Stimulated activated CD4-positive, alpha-beta T cell treated with anti-CD3 and anti-CD28 coated beads, Interleukin-1b, Interleukin-23, amount 100 ng/mL, for 48 hours (primary cell): ENCODE data around the gene EYS.
"Not testable (repeated sequence)": the region's sequence is repeated elsewhere in the genome, so short reads cannot be mapped to it uniquely, and the experiment has no call there.

Experiments used
- DNase-seq: peaks from one replicate; pipeline ENCODE4 v3.0.0-alpha.2; 2020

The EYS gene

DNA sequence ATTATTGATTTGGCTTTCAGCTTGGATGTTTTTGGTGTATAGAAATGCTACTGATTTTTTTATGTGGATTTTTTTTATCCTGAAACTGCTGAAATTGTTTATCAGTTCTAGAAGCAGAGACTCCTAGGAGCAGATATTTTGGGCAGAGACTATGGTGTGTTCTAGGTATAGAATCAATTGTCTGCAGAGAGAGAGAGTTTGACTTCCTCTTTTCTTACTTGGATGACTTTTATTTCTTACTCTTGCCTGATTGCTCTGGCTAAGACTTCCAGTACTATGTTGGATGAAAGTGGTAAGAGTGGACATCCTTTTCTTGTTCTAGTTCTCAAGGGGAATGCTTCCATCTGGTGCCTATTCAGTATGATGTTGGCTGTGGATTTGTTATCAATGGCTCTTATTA, 1700.8 kb downstream of the EYS start:
- DNase-seq: no peak

GRCh38 chr6:64000818-64001491, 1706.1 kb downstream of the EYS start:
- DNase-seq: no peak

GRCh38 chr6:63999613-64000012, 1707.4 kb downstream of the EYS start:
- no peak for DNase-seq

DNA sequence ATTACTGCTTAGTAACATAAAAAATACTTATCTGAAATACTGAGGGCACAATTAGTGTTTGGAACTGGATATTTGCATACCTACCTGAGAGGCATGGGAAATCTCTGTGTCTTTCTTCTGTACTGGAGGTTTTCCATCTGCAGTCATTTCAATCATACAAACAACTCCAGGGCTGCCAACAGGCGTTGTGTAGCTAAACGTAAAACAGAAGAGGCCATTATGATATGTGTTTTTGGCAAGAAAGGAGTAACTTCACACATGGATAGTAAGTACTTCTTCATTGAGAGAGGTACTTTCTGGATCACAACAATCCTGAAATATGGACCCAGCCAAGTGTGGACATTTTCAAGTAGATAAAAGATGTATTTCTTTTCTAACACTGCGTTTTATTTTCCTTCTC, 1708.0 kb downstream of the EYS start:
- DNase-seq: no peak

DNA sequence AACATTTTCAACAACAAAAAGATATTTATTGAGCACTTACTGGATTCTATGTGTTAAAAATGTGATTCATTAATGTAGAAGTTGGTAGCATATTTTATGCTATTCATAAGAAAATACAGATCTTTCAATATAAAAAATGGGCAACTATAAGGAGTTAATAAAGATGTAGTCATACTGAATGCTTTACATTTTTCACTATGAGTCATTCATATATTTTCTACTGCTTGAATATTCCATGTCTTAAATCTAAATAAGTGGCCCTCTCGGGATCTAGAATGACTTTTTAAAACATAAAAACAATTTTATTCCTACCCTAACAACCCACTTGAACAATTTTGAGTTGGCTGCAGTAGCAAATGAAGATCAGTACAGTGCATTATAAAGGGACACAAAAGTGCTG, 1709.3 kb downstream of the EYS start:
- DNase-seq: no peak

DNA sequence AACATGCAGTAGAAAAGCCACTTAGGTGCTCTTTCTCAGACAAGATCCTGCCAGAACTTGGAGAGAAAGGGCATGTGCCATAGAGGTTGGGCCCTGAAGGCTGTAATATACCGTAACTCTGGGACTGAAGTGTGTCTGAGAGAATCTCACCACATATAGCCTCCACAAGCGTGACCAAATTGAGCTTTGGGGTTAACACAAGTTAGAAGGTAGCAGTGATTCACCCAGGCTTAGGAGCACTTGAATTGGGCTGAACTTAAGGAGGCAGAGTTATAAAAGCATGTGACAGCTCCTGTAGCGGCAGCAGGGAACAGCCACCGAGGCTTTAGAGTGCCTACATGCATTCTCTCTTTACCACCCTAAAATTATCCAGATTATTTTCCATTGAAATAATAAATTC, 1709.8 kb downstream of the EYS start:
- DNase-seq: no peak

GRCh38 chr6:63985223-63985622, 1721.8 kb downstream of the EYS start:
- DNase-seq: no peak

DNA sequence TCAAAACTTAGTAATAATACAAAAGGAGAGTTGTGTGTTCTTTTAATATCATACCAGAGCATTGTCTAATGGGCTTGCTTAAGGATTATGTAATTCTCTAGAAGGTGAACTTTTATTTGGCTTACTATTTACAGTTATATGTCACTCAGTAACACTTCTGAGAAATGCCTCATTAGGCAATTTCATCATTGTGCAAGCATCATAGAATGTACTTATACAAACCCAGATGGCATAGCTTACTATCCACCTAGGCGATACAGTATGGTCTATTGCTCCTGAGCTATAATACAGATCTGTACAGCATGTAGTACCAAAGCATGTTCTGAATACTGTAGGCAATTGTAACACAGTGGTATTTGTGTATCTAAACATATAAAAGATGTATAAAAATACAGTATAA, 1731.3 kb downstream of the EYS start:
- no peak for DNase-seq

DNA sequence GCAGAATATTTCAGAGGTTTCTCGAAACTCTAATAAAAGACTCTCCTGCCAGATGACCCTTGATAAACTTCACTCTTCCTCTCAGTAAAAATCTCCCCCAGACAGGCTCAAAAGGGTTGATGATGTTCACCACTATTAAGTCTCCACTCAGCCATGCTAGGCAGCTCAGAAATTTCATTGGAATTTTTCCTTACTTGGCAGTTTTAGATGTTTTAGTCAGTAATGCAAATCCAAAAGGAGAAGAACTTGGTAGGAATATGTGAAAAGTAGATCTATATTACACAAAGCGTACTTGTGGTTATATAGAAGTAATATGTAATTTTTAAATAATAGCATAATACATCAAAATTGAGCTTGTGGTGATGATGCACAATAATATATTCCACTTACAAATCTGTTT, 1738.4 kb downstream of the EYS start:
- DNase-seq: no peak

- DNase-seq: no peak
These were observed 1742.7 kb downstream of the EYS start for GRCh38 chr6:63964366-63964765.

- DNase-seq: no peak
These were observed 1743.2 kb downstream of the EYS start for GRCh38 chr6:63963769-63964315.

DNA sequence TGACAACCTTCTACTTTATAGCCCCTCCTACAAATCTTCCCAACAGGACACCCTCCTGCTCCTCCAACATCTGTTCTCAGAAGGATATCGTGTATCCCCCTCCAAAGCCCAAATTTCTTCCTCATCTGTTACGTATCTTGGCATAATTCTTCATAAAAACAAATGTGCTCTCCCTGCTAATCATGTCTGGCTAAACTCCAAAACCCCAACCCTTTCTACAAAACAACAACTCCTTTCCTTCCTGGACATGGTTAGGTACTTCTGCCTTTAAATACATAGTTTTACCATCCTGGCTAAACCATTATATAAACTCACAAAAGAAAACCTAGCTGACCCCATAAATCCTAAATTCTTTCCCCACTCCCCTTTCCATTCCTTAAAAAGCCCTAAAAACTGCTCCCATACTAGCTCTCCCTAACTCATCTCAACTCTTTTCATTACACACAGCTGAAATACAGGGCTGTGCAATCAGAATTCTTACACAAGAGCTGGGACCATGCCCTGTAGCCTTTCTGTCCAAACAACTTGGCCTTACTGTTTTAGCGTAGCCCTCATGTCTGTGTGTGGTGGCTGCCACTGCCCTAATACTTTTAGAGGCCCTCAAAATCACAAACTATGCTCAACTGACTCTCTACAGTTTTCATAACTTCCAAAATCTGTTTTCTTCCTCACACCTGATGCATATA, 1753.5 kb downstream of the EYS start:
- not testable (repeated sequence) for DNase-seq

- no peak for DNase-seq
These were observed 1759.1 kb downstream of the EYS start for GRCh38 chr6:63947792-63948529.

GRCh38 chr6:63945987-63946386, 1761.0 kb downstream of the EYS start:
- no peak for DNase-seq

- no peak for DNase-seq
These were observed 1763.2 kb downstream of the EYS start for GRCh38 chr6:63943826-63944225.

GRCh38 chr6:63941747-63942470, 1765.1 kb downstream of the EYS start:
- no peak for DNase-seq

GRCh38 chr6:63940056-63940455, 1767.0 kb downstream of the EYS start:
- DNase-seq: no peak

DNA sequence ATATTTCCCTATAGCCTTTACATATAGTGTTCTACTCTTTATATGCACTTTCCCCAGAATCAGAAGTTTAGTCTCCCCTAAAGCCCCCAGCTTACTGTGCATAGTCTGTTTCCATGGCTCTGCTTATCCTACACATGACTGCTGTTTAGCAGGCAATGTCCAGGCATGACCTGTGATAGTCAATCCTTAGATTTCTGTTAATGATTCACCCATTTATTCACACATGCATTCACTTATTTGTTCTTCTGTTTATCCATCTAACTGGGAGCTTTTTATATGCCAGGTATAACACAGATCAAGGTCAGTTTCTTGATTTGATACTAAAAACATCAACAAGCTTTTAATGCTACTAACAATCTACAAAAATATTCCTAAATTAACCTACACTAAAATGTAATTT, 1770.6 kb downstream of the EYS start:
- no peak for DNase-seq

DNA sequence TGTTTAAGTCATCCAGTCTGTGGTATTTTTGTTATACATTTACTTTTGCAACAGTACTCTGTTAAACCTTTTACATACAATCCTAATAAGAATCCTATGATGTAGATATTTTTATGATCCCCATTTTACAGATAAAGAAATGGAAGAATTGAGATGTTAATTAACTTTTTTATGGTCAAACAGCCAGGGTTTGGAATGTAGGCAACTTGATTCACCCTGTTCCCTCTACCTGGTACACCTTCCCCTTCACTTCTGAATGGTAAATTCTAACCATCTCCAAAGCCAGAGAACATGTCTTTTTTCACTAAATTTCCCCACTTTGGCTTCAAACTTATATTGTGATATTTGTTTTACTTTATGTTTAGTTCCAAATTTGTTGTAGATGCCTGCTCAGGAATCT, 1771.3 kb downstream of the EYS start:
- DNase-seq: no peak

DNA sequence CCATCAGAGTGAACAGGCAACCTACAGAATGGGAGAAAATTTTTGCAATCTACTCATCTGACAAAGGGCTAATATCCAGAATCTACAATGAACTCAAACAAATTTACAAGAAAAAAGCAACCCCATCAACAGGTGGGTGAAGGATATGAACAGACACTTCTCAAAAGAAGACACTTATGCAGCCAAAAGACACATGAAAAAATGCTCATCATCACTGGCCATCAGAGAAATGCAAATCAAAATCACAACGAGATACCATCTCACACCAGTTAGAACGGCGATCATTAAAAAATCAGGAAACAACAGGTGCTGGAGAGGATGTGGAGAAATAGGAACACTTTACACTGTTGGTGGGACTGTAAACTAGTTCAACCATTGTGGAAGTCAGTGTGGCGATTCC, 1773.1 kb downstream of the EYS start:
- DNase-seq: not testable (repeated sequence)

DNA sequence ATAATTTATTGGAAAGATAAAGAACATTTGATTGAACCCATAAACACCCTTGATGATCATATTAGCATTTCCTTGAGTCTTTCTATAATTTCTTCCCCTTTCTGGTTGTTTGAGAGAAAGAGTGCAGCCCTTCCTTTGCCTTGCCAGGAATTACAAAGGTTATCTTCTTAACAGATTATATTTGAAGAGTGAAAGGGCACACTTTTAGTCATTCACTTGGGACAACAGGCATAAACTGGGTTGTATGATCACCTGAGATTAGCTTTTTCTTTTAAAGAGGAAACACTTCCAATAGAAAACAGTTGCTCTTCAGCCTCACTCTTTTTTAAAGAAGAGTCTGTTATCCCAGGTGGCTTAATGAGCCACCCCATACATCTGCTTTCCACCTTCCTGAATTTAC, 1776.2 kb downstream of the EYS start:
- no peak for DNase-seq

GRCh38 chr6:63929111-63929510, 1777.9 kb downstream of the EYS start:
- DNase-seq: no peak

DNA sequence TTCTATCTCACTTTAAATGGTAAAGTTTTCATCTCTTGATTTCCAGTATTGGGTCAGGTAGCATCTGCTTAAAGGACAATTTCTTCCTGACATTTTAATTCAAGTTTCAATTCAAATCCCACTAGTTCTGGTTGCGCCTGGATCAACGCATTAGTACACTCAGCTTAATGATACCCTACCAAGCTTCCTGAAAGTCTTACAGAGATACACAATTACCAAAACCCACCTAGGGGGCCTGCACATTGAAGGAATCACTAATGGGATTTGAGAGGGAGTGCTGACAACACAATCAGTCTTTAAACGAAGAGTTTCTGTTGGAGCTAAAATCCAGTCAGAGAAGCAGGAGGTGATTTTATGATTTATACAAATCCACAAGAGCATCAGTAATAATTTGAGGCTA, 1778.4 kb downstream of the EYS start:
- no peak for DNase-seq
